NCI-H1694 treated with DMSO at 0.1 percent for 48 hours (cell line): Measurements from ENCODE around the gene CDCA4.
"Not testable (repeated sequence)": the region's sequence is repeated elsewhere in the genome, so short reads cannot be mapped to it uniquely, and the experiment has no call there.

Experiments used
- DNase-seq: peaks from one replicate; lab custom pipeline; 2025; lab: John Stamatoyannopoulos, UW

CDCA4 gene

GRCh38 chr14:105020815-105021655 is at the start of gene CDCA4:
CDCA4 (minus strand) TSS chr14:105021083; CDS start chr14:105011929, 9,154 bp downstream.
- peak; percentile 99 for DNase-seq

- DNase-seq: no peak
Measured at GRCh38 chr14:105069871-105070759, 49.2 kb upstream of the CDCA4 start.

GRCh38 chr14:105069522-105069870 is 48.6 kb upstream of the CDCA4 start:
- no peak for DNase-seq

GRCh38 chr14:105068818-105069217 is 47.9 kb upstream of the CDCA4 start:
- DNase-seq: no peak

- no peak for DNase-seq
Measured at GRCh38 chr14:105067969-105068301, 47.1 kb upstream of the CDCA4 start.

- DNase-seq: no peak
Measured at GRCh38 chr14:105067140-105067968, 46.5 kb upstream of the CDCA4 start.

- no peak for DNase-seq
Measured at GRCh38 chr14:105066240-105067071, 45.6 kb upstream of the CDCA4 start.

- no peak for DNase-seq
Measured at GRCh38 chr14:105065280-105066228, 44.7 kb upstream of the CDCA4 start, which contains the start of gene GPR132. GPR132 (minus strand) TSS chr14:105065430; CDS start chr14:105055420, 10,010 bp downstream.

- no peak for DNase-seq
Measured at GRCh38 chr14:105064721-105065143, 43.8 kb upstream of the CDCA4 start.

- DNase-seq: no peak
Measured at GRCh38 chr14:105064001-105064400, 43.1 kb upstream of the CDCA4 start.

GRCh38 chr14:105063506-105063905 is 42.6 kb upstream of the CDCA4 start:
- not testable (repeated sequence) for DNase-seq

- no peak for DNase-seq
Measured at GRCh38 chr14:105063056-105063455, 42.2 kb upstream of the CDCA4 start.

GRCh38 chr14:105062048-105062433 is 41.2 kb upstream of the CDCA4 start:
- no peak for DNase-seq

GRCh38 chr14:105061428-105062047 is 40.7 kb upstream of the CDCA4 start:
- no peak for DNase-seq

- no peak for DNase-seq
Measured at GRCh38 chr14:105060751-105061427, 40.0 kb upstream of the CDCA4 start.

GRCh38 chr14:105059925-105060565 is 39.2 kb upstream of the CDCA4 start:
- DNase-seq: no peak

- peak; percentile 29 for DNase-seq
Measured at GRCh38 chr14:105059035-105059924, 38.4 kb upstream of the CDCA4 start.
